H1 (cell line): ENCODE measurements around the gene CRYBG3. TPM values are rescaled to one million over a fixed set of nuclear protein-coding genes. Genes with fewer than 3 reads are reported as not detected.

ENCODE experiments used
- CTCF ChIA-PET: fragments of 300-600 bp; sonication (Branson Sonifier 250); formaldehyde crosslinking; loops from one replicate; lab custom pipeline; 2021; ENCODE audit not compliant: partially characterized antibody; lab: Charles Lee
- POLR2A ChIA-PET: fragments of 300-600 bp; sonication (Branson Sonifier 250); formaldehyde crosslinking; loops from one replicate; lab custom pipeline; 2021; ENCODE audit warnings: inconsistent platforms; ENCODE audit not compliant: partially characterized antibody; lab: Charles Lee
- DNase-seq, 2 experiments: peaks; one replicate each; pipeline versions ENCODE4 v3.0.0 to v3.0.0-alpha.2; 2010 to 2022; ENCODE audit warnings: low spot score in 2 of 2, low read depth in 1 of 2, mixed read lengths in 1 of 2
- FAIRE-seq: peaks from 2 replicates; lab custom pipeline; 2011; peaks lifted over from hg19 to GRCh38; lab: Jason Lieb, UNC
- H2AFZ ChIP-seq: 2 replicates; pipeline ENCODE4 v1.8.1; 2012; ENCODE audit warnings: low read length, inconsistent platforms
- H2AK5ac ChIP-seq: 2 replicates; pipeline ENCODE4 v1.6.1; 2013; ENCODE audit warnings: low read depth, low read length
- H2BK120ac ChIP-seq: replicated peaks from 2 replicates; pipeline ENCODE3; 2013; ENCODE audit warnings: low read depth, low read length, inconsistent platforms
- H2BK12ac ChIP-seq: 2 replicates; pipeline ENCODE4 v1.6.1; 2013; ENCODE audit warnings: low read depth, low read length
- H2BK15ac ChIP-seq: 2 replicates; pipeline ENCODE4 v1.6.1; 2013; ENCODE audit warnings: low read length
- H2BK20ac ChIP-seq: 2 replicates; pipeline ENCODE4 v1.6.1; 2013; ENCODE audit warnings: low read length
- H2BK5ac ChIP-seq: 2 replicates; pipeline ENCODE4 v1.6.1; 2013; ENCODE audit warnings: low read depth, low read length
- H3K14ac ChIP-seq: 2 replicates; pipeline ENCODE4 v1.6.1; 2013; ENCODE audit warnings: inconsistent platforms; ENCODE audit not compliant: insufficient read length
- H3K18ac ChIP-seq: 2 replicates; pipeline ENCODE4 v1.6.1; 2013; ENCODE audit warnings: low read length; ENCODE audit errors: extremely low read depth
- H3K23ac ChIP-seq: 2 replicates; pipeline ENCODE4 v1.6.1; 2013; ENCODE audit warnings: inconsistent platforms; ENCODE audit not compliant: insufficient read length
- H3K23me2 ChIP-seq: 2 replicates; pipeline ENCODE4 v1.6.1; 2013; ENCODE audit warnings: low read depth, low read length
- H3K27ac ChIP-seq: 2 replicates; pipeline ENCODE4 v1.6.1; 2011; ENCODE audit warnings: low read depth, low read length, inconsistent platforms
- H3K27me3 ChIP-seq, 4 experiments: replicated peaks in 1 of 4; 1 replicate in 1 of 4; 2 replicates in 3 of 4; pipeline versions ENCODE4 v1.6.1 to v1.8.1; 2011 to 2013; ENCODE audit warnings: low read length in 3 of 4, mild to moderate bottlenecking in 3 of 4, inconsistent platforms in 2 of 4, mixed read lengths in 2 of 4, moderate library complexity in 1 of 4; ENCODE audit not compliant: control insufficient read depth in 3 of 4, insufficient read depth in 3 of 4; ENCODE audit errors: extremely low read depth in 1 of 4
- H3K36me3 ChIP-seq, 4 experiments: 2 replicates each; pipeline versions ENCODE4 v1.6.1 to v1.8.1; 2011 to 2013; ENCODE audit warnings: mild to moderate bottlenecking in 4 of 4, low read length in 3 of 4, moderate library complexity in 2 of 4, control low read depth in 1 of 4, inconsistent platforms in 1 of 4; ENCODE audit not compliant: insufficient read depth in 4 of 4, control insufficient read depth in 2 of 4
- H3K4ac ChIP-seq: replicated peaks from 2 replicates; pipeline ENCODE3; 2013; ENCODE audit warnings: low read length, low read depth, mixed read lengths, inconsistent platforms; ENCODE audit not compliant: insufficient read length
- H3K4me1 ChIP-seq, 4 experiments: replicated peaks in 1 of 4; 1 replicate in 1 of 4; 2 replicates in 3 of 4; pipeline versions ENCODE4 v1.6.1 to v1.8.1; 2011 to 2013; ENCODE audit warnings: low read length in 3 of 4, inconsistent platforms in 2 of 4, mixed read lengths in 1 of 4; ENCODE audit not compliant: insufficient read depth in 4 of 4, control insufficient read depth in 3 of 4
- H3K4me2 ChIP-seq, 2 experiments: 2 replicates each; pipeline versions ENCODE4 v1.6.1 to v1.8.1; 2011 to 2013; ENCODE audit warnings: low read depth in 2 of 2, low read length in 2 of 2, control low read depth in 1 of 2, inconsistent platforms in 1 of 2, mild to moderate bottlenecking in 1 of 2; ENCODE audit not compliant: insufficient read depth in 1 of 2
- H3K4me3 ChIP-seq, 4 experiments: fragments of 200-600, 300-600 bp in 1 of 4; sonication (generic), shearing (Covaris generic), sonication (Bioruptor Twin) in 1 of 4; 2 replicates each; pipeline versions ENCODE4 v1.5.1 to v1.8.1; 2011 to 2016; ENCODE audit warnings: low read length in 4 of 4, low read depth in 3 of 4, control low read depth in 2 of 4, inconsistent platforms in 2 of 4, mild to moderate bottlenecking in 2 of 4, mixed read lengths in 1 of 4, moderate library complexity in 1 of 4; ENCODE audit not compliant: insufficient read depth in 2 of 4; ENCODE audit errors: extremely low read depth in 1 of 4
- H3K56ac ChIP-seq: replicated peaks from 2 replicates; pipeline ENCODE3; 2013; ENCODE audit warnings: low read depth, mild to moderate bottlenecking, mixed read lengths, low read length, inconsistent platforms; ENCODE audit not compliant: insufficient read length
- H3K79me1 ChIP-seq: 2 replicates; pipeline ENCODE4 v1.6.1; 2013; ENCODE audit warnings: low read depth, low read length, control low read depth
- H3K79me2 ChIP-seq, 2 experiments: 2 replicates each; pipeline versions ENCODE4 v1.6.1 to v1.8.1; 2012 to 2013; ENCODE audit warnings: low read length in 2 of 2, mild to moderate bottlenecking in 2 of 2, inconsistent platforms in 1 of 2; ENCODE audit not compliant: insufficient read depth in 2 of 2, control insufficient read depth in 1 of 2
- H3K9ac ChIP-seq, 4 experiments: replicated peaks in 1 of 4; 1 replicate in 1 of 4; 2 replicates in 3 of 4; pipeline versions ENCODE4 v1.6.1 to v1.8.1; 2011 to 2013; ENCODE audit warnings: low read depth in 3 of 4, low read length in 3 of 4, control low read depth in 2 of 4, mild to moderate bottlenecking in 2 of 4, moderate library complexity in 2 of 4, inconsistent platforms in 1 of 4; ENCODE audit errors: extremely low read depth in 1 of 4
- H3K9me3 ChIP-seq, 2 experiments: 2 replicates each; pipeline versions ENCODE4 v1.6.1 to v1.8.1; 2012 to 2013; ENCODE audit warnings: mild to moderate bottlenecking in 2 of 2, moderate library complexity in 2 of 2, control low read depth in 1 of 2, inconsistent platforms in 1 of 2, low read depth in 1 of 2, low read length in 1 of 2, mixed read lengths in 1 of 2; ENCODE audit not compliant: insufficient read depth in 2 of 2
- H4K20me1 ChIP-seq, 2 experiments: replicated peaks in 1 of 2; 2 replicates each; pipeline versions ENCODE3 to v1.8.1; 2011 to 2013; ENCODE audit warnings: inconsistent platforms in 2 of 2, low read length in 2 of 2, mild to moderate bottlenecking in 1 of 2; ENCODE audit not compliant: insufficient read depth in 2 of 2, control insufficient read depth in 1 of 2
- H4K5ac ChIP-seq: 2 replicates; pipeline ENCODE4 v1.6.1; 2013; ENCODE audit warnings: low read length, low read depth, mixed read lengths, inconsistent platforms; ENCODE audit not compliant: insufficient read length
- H4K8ac ChIP-seq: 2 replicates; pipeline ENCODE4 v1.8.0; 2013; ENCODE audit warnings: mild to moderate bottlenecking, moderate library complexity, low read length, inconsistent platforms; ENCODE audit not compliant: insufficient read depth; ENCODE audit errors: extremely low read depth
- H4K91ac ChIP-seq: replicated peaks from 2 replicates; pipeline ENCODE3; 2013; ENCODE audit warnings: low read length, mixed read lengths, inconsistent platforms; ENCODE audit not compliant: insufficient read length
- BACH1 ChIP-seq: IDR thresholded peaks from 2 replicates; pipeline ENCODE4 v1.6.1; 2012; ENCODE audit warnings: low read length, improper control_type of control experiment
- CHD2 ChIP-seq: IDR thresholded peaks from 2 replicates; pipeline ENCODE4 v1.6.1; 2012; ENCODE audit warnings: low read length, improper control_type of control experiment
- CTBP2 ChIP-seq: IDR thresholded peaks from 2 replicates; pipeline ENCODE4 v1.7.0; 2011; ENCODE audit warnings: borderline replicate concordance, mild to moderate bottlenecking, moderate library complexity, mixed read lengths, low read length; ENCODE audit not compliant: insufficient read depth, insufficient read length
- JUN ChIP-seq: IDR thresholded peaks from 2 replicates; pipeline ENCODE4 v1.6.1; 2011; ENCODE audit warnings: low read depth, mild to moderate bottlenecking, improper control_type of control experiment, low read length
- MAFK ChIP-seq: IDR thresholded peaks from 2 replicates; pipeline ENCODE4 v1.6.1; 2012; ENCODE audit warnings: low read depth, mild to moderate bottlenecking, improper control_type of control experiment, low read length
- PHF8 ChIP-seq: fragments of 200-600 bp; sonication (generic); conservative IDR thresholded peaks from 2 replicates; pipeline ENCODE4 v1.7.1; 2012; ENCODE audit warnings: low read depth, mild to moderate bottlenecking, inconsistent platforms, low read length, moderate library complexity
- SIRT6 ChIP-seq: IDR thresholded peaks from one replicate; pipeline ENCODE4 v1.7.1; 2012; ENCODE audit warnings: low read length, inconsistent platforms
- SP2 ChIP-seq: IDR thresholded peaks from 2 replicates; pipeline ENCODE4 v1.6.1; 2012; ENCODE audit warnings: mild to moderate bottlenecking, low read length, inconsistent platforms
- SUZ12 ChIP-seq: fragments of 200-600 bp; sonication (generic); IDR thresholded peaks from 2 replicates; pipeline ENCODE4 v1.6.1; 2012; ENCODE audit warnings: mild to moderate bottlenecking, inconsistent platforms, low read length, moderate library complexity, mixed read lengths
- ZNF274 ChIP-seq: IDR thresholded peaks from 2 replicates; pipeline ENCODE4 v1.7.0; 2012; ENCODE audit warnings: low read length, borderline replicate concordance; ENCODE audit errors: extremely low read depth
- WGBS, 2 experiments: shearing (Covaris generic) in 1 of 2; methylation state at CpG; one replicate each; pipeline versions ENCODE4 v1.1.6 to v1.1.7; 2013 to 2015; ENCODE audit warnings: low lambda C conversion rate in 2 of 2, mixed read lengths in 2 of 2, inconsistent platforms in 1 of 2, low coverage in 1 of 2, missing lambda C conversion rate in 1 of 2; ENCODE audit not compliant: insufficient replicate concordance in 2 of 2, insufficient coverage in 1 of 2, insufficient read length in 1 of 2; ENCODE audit errors: extremely low coverage in 1 of 2, missing lambda C conversion rate in 1 of 2; 5-methylcytosine and 5-hydroxymethylcytosine counted together
- polyA plus RNA-seq, 7 experiments: library from polyadenylated mRNA; depleted of rRNA in 3 of 7; stranded (reverse) in 5 of 7; unstranded in 2 of 7; fragments of >200 nt in 5 of 7; fragments of 200-250 nt in 2 of 7; gene quantifications; 1 replicate in 5 of 7; 2 replicates in 1 of 7; 4 replicates in 1 of 7; pipeline versions ENCODE4 v1.2.1 to v1.2.3, GENCODE V29; 2011 to 2013; ENCODE audit warnings: missing spikeins in 2 of 7, mixed read lengths in 2 of 7
- total RNA-seq: library from RNA; stranded (reverse); fragmentation: NEBNext Ultra II Directional; extraction: Animal tissue kit (Norgen Biotek cat#: 25700); gene quantifications from 2 replicates; pipeline ENCODE4 v1.2.1, GENCODE V29; 2021

The CRYBG3 gene
- total and polyA plus RNA-seq, 2 of the 8 experiments (the other 6 are each of a cell fraction or from before 2014, with no cell fraction given), result 2.1 to 8.0 TPM

- no peak overlapping the region for H4K8ac ChIP-seq
- no peak overlapping the region for H3K4me2 ChIP-seq
- no peaks in the 10 kb centered on the region for H3K9me3 ChIP-seq
- TF ChIP-seq CHD2 (no peak), PHF8 (no peak), MAFK (no peak), JUN (no peak), SIRT6 (no peak), SUZ12 (no peak), CTBP2 (no peak), BACH1 (no peak), ZNF274 (no peak), SP2 (no peak)
- TF ChIP-seq, all 59 proteins: peak for 0
- H2AFZ ChIP-seq, result no peak overlapping the region
- no peak overlapping the region for H3K4me3 ChIP-seq
- H2BK15ac ChIP-seq, result no peak overlapping the region
- no peak overlapping the region for H2AK5ac ChIP-seq
- whole genome bisulfite sequencing, 2 experiments, result 96% methylated on average over 3 of the region's 3 CpGs; no CpG with 5 or more reads in 1 of the 2 experiments
- H3K4me1 ChIP-seq, result no peaks in the 10 kb centered on the region
- no peak overlapping the region for H3K9ac ChIP-seq
- POLR2A ChIA-PET, result no interaction called here
- H4K91ac ChIP-seq, result no peak overlapping the region
- H2BK5ac ChIP-seq, result no peak overlapping the region
- H3K36me3 ChIP-seq, result 0 out of 8 replicates have a peak, but pooled peaks cover 0 to 3% (median 0%) of the 10 kb centered on the region in 4 experiments
- no peaks in the 10 kb centered on the region; the same call in 1 of the 2 replicates for H3K23me2 ChIP-seq
- no peak for FAIRE-seq
- CTCF ChIA-PET, result interaction anchor here (1.0 kb wide), 2 partner anchors 89 to 141 kb away, joined by 3 to 4 read pairs; no protein-coding TSS in a partner anchor
- no peak overlapping the region for H3K23ac ChIP-seq
- H2BK120ac ChIP-seq, result no peak overlapping the region
- H3K27ac ChIP-seq, result no peak overlapping the region
- no peaks in the 10 kb centered on the region for H3K27me3 ChIP-seq
- H2BK20ac ChIP-seq, result no peak overlapping the region
- H4K5ac ChIP-seq, result no peak overlapping the region
- no peak overlapping the region for H3K4ac ChIP-seq
- no peak for DNase-seq
- no peak overlapping the region for H3K56ac ChIP-seq
- H4K20me1 ChIP-seq, result no peaks in the 10 kb centered on the region
- H3K79me1 ChIP-seq, result no peaks in the 10 kb centered on the region
- no peaks in the 10 kb centered on the region for H3K79me2 ChIP-seq
- no peak overlapping the region for H2BK12ac ChIP-seq
- no peak overlapping the region for H3K18ac ChIP-seq
- no peak overlapping the region for H3K14ac ChIP-seq
These were observed 113.3 kb downstream of the CRYBG3 start for GRCh38 chr3:97934980-97935695.
